Smooth muscle cell (in vitro differentiated cells): Measurements from ENCODE around the gene JOSD1. TPM values are rescaled to one million over a fixed set of nuclear protein-coding genes. Genes with fewer than 3 reads are reported as not detected.

Source experiments
- DNase-seq: peaks from one replicate; lab custom pipeline; 2025; ENCODE audit not compliant: unreplicated experiment; lab: John Stamatoyannopoulos, UW
- H2AFZ ChIP-seq: fragments of 200-600 bp; sonication (generic); 2 replicates; pipeline ENCODE4 v1.6.0; 2016; ENCODE audit warnings: antibody characterized with exemption, low read depth, mild to moderate bottlenecking
- H3F3A ChIP-seq: fragments of 200-600 bp; sonication (generic); 2 replicates; pipeline ENCODE4 v1.6.0; 2017; ENCODE audit warnings: antibody characterized with exemption, low read depth
- H3K27ac ChIP-seq: fragments of 200-600 bp; sonication (generic); 2 replicates; pipeline ENCODE4 v1.5.1; 2016; ENCODE audit warnings: low read depth, mild to moderate bottlenecking
- H3K27me3 ChIP-seq: fragments of 200-600 bp; sonication (generic); 2 replicates; pipeline ENCODE4 v1.6.1; 2016; ENCODE audit warnings: low read depth, mild to moderate bottlenecking
- H3K36me3 ChIP-seq: fragments of 200-600 bp; sonication (generic); 2 replicates; pipeline ENCODE4 v1.5.1; 2016; ENCODE audit warnings: low read depth
- H3K4me1 ChIP-seq: fragments of 200-600 bp; sonication (generic); 2 replicates; pipeline ENCODE4 v1.5.1; 2016; ENCODE audit warnings: low read depth
- H3K4me2 ChIP-seq: fragments of 200-600 bp; sonication (generic); 2 replicates; pipeline ENCODE4 v1.6.0; 2016; ENCODE audit warnings: mild to moderate bottlenecking
- H3K4me3 ChIP-seq: fragments of 200-600 bp; sonication (generic); 2 replicates; pipeline ENCODE4 v1.5.1; 2016; ENCODE audit warnings: mild to moderate bottlenecking
- H3K79me2 ChIP-seq: fragments of 200-600 bp; sonication (generic); 2 replicates; pipeline ENCODE4 v1.6.0; 2016; ENCODE audit warnings: low read depth, mild to moderate bottlenecking
- H3K9ac ChIP-seq: fragments of 200-600 bp; sonication (generic); 2 replicates; pipeline ENCODE4 v1.6.0; 2016; ENCODE audit warnings: low read depth
- H3K9me3 ChIP-seq: fragments of 200-600 bp; sonication (generic); replicated peaks from 2 replicates; pipeline ENCODE4 v1.5.1; 2016; ENCODE audit warnings: low read depth
- H4K20me1 ChIP-seq: fragments of 200-600 bp; sonication (generic); 2 replicates; pipeline ENCODE4 v1.6.0; 2016; ENCODE audit warnings: low read depth
- WGBS: methylation state at CpG from one replicate; pipeline ENCODE4 v1.1.7; 2016; ENCODE audit warnings: low lambda C conversion rate; 5-methylcytosine and 5-hydroxymethylcytosine counted together
- polyA plus RNA-seq: library from polyadenylated mRNA; unstranded; fragments of >200 nt; fragmentation: Nextera tagmentation; extraction: Ambion mirVana; gene quantifications from 2 replicates; pipeline ENCODE4 v1.2.1, GENCODE V29; 2016
- total RNA-seq: library from RNA; depleted of rRNA; stranded (reverse); fragments of >200 nt; gene quantifications from 2 replicates; pipeline ENCODE4 v1.2.3, GENCODE V29; 2014
- TF ChIP-seq, protein P1 (sequence below): fragments of 200-600 bp; sonication (generic); IDR thresholded peaks from 2 replicates; pipeline ENCODE4 v1.5.1; 2017; ENCODE audit warnings: borderline replicate concordance, mild to moderate bottlenecking, antibody characterized with exemption; ENCODE audit not compliant: insufficient read depth, poor library complexity, severe bottlenecking

Gene JOSD1
- total RNA-seq (38.9 and 41.1 TPM in 2 replicates), polyA plus RNA-seq (6.2 and 12.5 TPM in 2 replicates)

DNA sequence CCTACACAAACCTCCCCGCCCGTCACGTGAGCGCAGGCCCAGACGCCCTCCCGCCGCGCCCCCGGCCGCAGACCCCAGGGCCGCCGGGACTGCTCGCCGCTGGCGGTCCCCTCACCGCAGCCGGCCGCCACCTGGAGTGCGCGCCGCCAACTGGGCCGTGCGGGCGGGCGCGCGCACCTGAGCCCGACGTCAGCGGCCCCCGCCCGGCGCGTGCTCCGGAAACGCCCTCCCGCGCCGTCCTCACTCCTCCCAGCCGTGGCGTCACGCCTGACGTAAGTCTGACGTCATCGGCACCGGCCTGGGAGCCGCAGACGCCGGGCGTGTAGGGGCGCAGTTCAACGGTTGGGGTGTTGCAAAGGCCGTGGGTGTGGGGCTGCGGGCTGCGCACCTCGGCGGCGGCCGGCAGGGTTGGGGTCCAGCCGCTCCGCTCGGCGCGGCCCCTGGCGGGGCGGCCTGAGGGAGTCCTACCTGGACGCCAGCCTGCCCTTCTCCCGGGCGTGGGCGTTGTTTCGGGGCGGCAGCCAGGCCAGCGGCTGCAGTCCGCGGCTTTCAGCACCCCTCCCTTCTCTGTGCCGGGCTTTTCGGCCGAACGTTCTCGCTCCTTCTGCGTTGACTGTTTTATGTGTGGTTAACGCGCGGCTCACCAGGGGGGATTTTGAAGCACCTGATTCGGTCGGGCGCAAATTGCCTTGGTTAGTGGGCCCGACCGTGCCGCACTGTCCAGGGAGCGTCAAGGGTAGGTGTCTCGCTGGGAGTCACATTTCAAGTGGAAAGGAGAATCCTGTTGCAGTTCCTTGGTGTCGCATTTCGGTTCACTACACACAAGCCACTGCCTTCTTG, at the start of gene JOSD1:
JOSD1 (minus strand) TSS at position 155 of the 840 bp plus-strand sequence. CDS start 956 bp downstream, outside the sequence.
- peak; percentile 84 for DNase-seq
- TF ChIP-seq, protein P1, sequence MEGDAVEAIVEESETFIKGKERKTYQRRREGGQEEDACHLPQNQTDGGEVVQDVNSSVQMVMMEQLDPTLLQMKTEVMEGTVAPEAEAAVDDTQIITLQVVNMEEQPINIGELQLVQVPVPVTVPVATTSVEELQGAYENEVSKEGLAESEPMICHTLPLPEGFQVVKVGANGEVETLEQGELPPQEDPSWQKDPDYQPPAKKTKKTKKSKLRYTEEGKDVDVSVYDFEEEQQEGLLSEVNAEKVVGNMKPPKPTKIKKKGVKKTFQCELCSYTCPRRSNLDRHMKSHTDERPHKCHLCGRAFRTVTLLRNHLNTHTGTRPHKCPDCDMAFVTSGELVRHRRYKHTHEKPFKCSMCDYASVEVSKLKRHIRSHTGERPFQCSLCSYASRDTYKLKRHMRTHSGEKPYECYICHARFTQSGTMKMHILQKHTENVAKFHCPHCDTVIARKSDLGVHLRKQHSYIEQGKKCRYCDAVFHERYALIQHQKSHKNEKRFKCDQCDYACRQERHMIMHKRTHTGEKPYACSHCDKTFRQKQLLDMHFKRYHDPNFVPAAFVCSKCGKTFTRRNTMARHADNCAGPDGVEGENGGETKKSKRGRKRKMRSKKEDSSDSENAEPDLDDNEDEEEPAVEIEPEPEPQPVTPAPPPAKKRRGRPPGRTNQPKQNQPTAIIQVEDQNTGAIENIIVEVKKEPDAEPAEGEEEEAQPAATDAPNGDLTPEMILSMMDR = no peak
- Histone ChIP-seq H3K79me2 (peaks cover 44% of the 10 kb centered on the region), H3K27ac (peak within 1 kb of the TSS; percentile 94), H3K36me3 (no peaks in the 10 kb centered on the region), H3F3A (peaks cover 3% of the 10 kb centered on the region), H3K4me3 (peak within 1 kb of the TSS; percentile 96), H3K9ac (peak within 1 kb of the TSS; percentile 98), H3K27me3 (no peaks in the 10 kb centered on the region), H2AFZ (peak within 1 kb of the TSS; percentile 80), H4K20me1 (peaks cover 38% of the 10 kb centered on the region), H3K4me2 (peak within 1 kb of the TSS; percentile 88), H3K4me1 (peaks cover 37% of the 10 kb centered on the region), H3K9me3 (no peaks in the 10 kb centered on the region)
- WGBS = under 1% methylated on average over 80 of the region's 94 CpGs

DNA sequence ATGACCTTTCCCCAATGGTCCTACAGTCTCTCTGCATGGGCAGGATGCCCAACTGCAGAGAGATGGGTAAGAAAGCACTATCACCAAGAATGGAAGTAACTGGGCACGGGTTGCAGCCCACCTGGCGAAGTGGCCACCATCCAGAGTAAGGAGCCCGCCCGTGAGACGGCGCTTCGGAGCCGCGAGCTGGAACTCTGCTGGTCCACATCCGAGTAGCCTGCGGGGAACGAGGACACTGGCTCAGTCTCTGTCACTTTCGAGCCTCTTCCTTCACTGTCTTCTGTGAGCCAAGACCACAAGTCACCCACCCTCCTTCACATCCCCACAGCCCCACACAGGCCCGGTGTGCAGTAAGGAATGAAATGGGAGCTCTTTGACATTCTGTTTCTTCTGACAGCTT, 49.4 kb upstream of the JOSD1 start:
- 98% methylated on average over 14 of the region's 14 CpGs for WGBS
- DNase-seq = no peak
- Histone ChIP-seq H3K9ac (no peak overlapping the region), H3K4me3 (no peak overlapping the region), H3K27me3 (no peaks in the 10 kb centered on the region), H2AFZ (no peak overlapping the region), H3K9me3 (no peaks in the 10 kb centered on the region), H3K79me2 (peaks cover 12% of the 10 kb centered on the region), H3F3A (peaks cover 1% of the 10 kb centered on the region), H4K20me1 (peaks cover 5% of the 10 kb centered on the region), H3K4me1 (peaks cover 2% of the 10 kb centered on the region), H3K4me2 (no peak overlapping the region), H3K27ac (no peak overlapping the region), H3K36me3 (no peaks in the 10 kb centered on the region)
- TF ChIP-seq, protein P1 = no peak

DNA sequence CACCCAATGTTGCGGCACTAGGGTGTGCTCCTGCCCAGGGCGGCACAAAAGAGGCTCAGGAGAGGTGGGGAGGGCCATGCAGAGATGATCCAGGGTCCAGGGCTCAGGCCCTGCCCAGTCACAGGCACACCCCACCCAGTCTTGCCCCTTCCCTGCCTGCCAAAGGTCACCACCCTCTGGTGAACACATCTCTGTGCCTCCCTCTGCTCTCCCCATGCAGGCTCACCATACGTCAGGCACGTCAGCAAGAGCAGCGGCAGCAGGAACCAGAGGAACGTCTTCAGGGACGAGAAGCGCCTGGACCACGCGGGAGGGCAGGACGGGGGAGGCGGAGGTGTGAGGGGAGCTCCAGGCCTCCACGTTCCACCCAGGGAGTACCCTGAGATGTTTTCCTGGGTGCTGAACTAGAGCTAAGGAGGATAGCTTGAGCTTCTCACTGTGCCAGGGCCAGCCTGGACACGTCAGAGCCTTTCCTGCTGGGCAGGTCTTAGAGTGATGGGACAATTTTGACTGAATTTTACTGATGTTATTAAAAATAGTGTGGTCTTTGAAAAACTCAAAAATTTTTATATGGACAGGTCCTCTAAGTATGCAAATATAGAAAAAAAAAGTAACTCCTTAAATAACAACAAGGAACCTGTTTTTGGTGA, 47.9 kb upstream of the JOSD1 start:
- Histone ChIP-seq H2AFZ (no peak overlapping the region), H3K79me2 (peaks cover 5% of the 10 kb centered on the region), H4K20me1 (peaks cover 2% of the 10 kb centered on the region), H3K9me3 (no peaks in the 10 kb centered on the region), H3K27me3 (no peaks in the 10 kb centered on the region), H3K4me3 (no peak overlapping the region), H3K4me2 (no peak overlapping the region), H3K27ac (no peak overlapping the region), H3K4me1 (no peaks in the 10 kb centered on the region), H3K36me3 (no peaks in the 10 kb centered on the region), H3F3A (no peaks in the 10 kb centered on the region), H3K9ac (no peak overlapping the region)
- DNase-seq = no peak
- 89% methylated on average over 14 of the region's 14 CpGs for WGBS
- TF ChIP-seq, protein P1 = no peak
